HEK293 (cell line): ENCODE data around the gene RRP15.

ENCODE experiments used
- CTCF ChIA-PET: fragments of 350-600 bp; formaldehyde crosslinking; extraction: SDS; loops from one replicate; lab custom pipeline; 2021; ENCODE audit warnings: antibody characterized with exemption; lab: Yijun Ruan, JAX
- POLR2A ChIA-PET: fragments of 300-600 bp; formaldehyde crosslinking; extraction: SDS; loops from one replicate; lab custom pipeline; 2020; ENCODE audit warnings: antibody characterized with exemption, inconsistent platforms; lab: Yijun Ruan, JAX
- H3K27ac ChIP-seq: fragments of 200-500 bp; sonication (Bioruptor generic); 2 replicates; pipeline ENCODE4 v1.5.1; 2014; ENCODE audit warnings: low read depth, low read length, control low read depth, inconsistent platforms; ENCODE audit errors: extremely low read depth
- H3K36me3 ChIP-seq, 2 experiments: fragments of 200-500 bp in 1 of 2; sonication (Bioruptor generic) in 1 of 2; 1 replicate in 1 of 2; 2 replicates in 1 of 2; pipeline ENCODE4 v1.5.1; 2014 to 2017; ENCODE audit warnings: inconsistent platforms in 2 of 2, low read length in 2 of 2; ENCODE audit not compliant: control insufficient read depth in 2 of 2, insufficient read depth in 1 of 2
- H3K4me1 ChIP-seq: fragments of 200-500 bp; sonication (Bioruptor generic); 2 replicates; pipeline ENCODE4 v1.5.1; 2014; ENCODE audit warnings: mild to moderate bottlenecking, low read length, inconsistent platforms; ENCODE audit not compliant: control insufficient read depth, insufficient read depth
- H3K4me3 ChIP-seq: 2 replicates; pipeline ENCODE4 v1.5.1; 2011; ENCODE audit warnings: low read depth, mild to moderate bottlenecking, control low read depth, low read length, moderate library complexity
- H3K9me3 ChIP-seq: fragments of 200-500 bp; sonication (Bioruptor generic); 2 replicates; pipeline ENCODE4 v1.5.1; 2014; ENCODE audit warnings: low read depth, low read length, inconsistent platforms; ENCODE audit not compliant: control insufficient read depth, insufficient read depth
- AEBP2 ChIP-seq: fragments of 450-650 bp; formaldehyde crosslinking; IDR thresholded peaks from 2 replicates; pipeline ENCODE4 v1.5.1; 2016; ENCODE audit warnings: missing biosample characterization, missing genetic modification characterization, borderline replicate concordance
- BCL11B ChIP-seq: fragments of 450-650 bp; formaldehyde crosslinking; IDR thresholded peaks from 2 replicates; pipeline ENCODE4 v1.5.1; 2016; ENCODE audit warnings: low read depth, missing biosample characterization, missing genetic modification characterization
- MZF1 ChIP-seq: fragments of 450-650 bp; formaldehyde crosslinking; IDR thresholded peaks from 2 replicates; pipeline ENCODE4 v1.5.1; 2017; ENCODE audit warnings: missing biosample characterization, missing genetic modification characterization, borderline replicate concordance
- PATZ1 ChIP-seq: fragments of 450-650 bp; formaldehyde crosslinking; IDR thresholded peaks from 2 replicates; pipeline ENCODE4 v1.5.1; 2016; ENCODE audit warnings: missing biosample characterization, missing genetic modification characterization
- WT1 ChIP-seq: fragments of 450-650 bp; formaldehyde crosslinking; IDR thresholded peaks from 2 replicates; pipeline ENCODE4 v1.5.1; 2016; ENCODE audit warnings: missing biosample characterization, missing genetic modification characterization
- ZBTB17 ChIP-seq: fragments of 450-650 bp; formaldehyde crosslinking; IDR thresholded peaks from 2 replicates; pipeline ENCODE4 v1.5.1; 2016; ENCODE audit warnings: missing biosample characterization, missing genetic modification characterization
- ZBTB20 ChIP-seq: fragments of 450-650 bp; formaldehyde crosslinking; IDR thresholded peaks from 2 replicates; pipeline ENCODE4 v1.5.1; 2016; ENCODE audit warnings: missing biosample characterization, missing genetic modification characterization
- ZBTB7A ChIP-seq: fragments of 450-650 bp; formaldehyde crosslinking; IDR thresholded peaks from 2 replicates; pipeline ENCODE4 v1.5.1; 2016; ENCODE audit warnings: low read depth, missing biosample characterization, missing genetic modification characterization
- ZNF114 ChIP-seq: fragments of 450-650 bp; formaldehyde crosslinking; IDR thresholded peaks from 2 replicates; pipeline ENCODE4 v1.5.0; 2017; ENCODE audit warnings: missing biosample characterization, missing genetic modification characterization
- ZNF221 ChIP-seq: fragments of 450-650 bp; formaldehyde crosslinking; IDR thresholded peaks from 2 replicates; pipeline ENCODE4 v1.5.1; 2017; ENCODE audit warnings: missing biosample characterization, missing genetic modification characterization, borderline replicate concordance
- ZNF248 ChIP-seq: fragments of 450-650 bp; formaldehyde crosslinking; IDR thresholded peaks from 2 replicates; pipeline ENCODE4 v1.5.1; 2017; ENCODE audit warnings: missing biosample characterization, missing genetic modification characterization
- ZNF341 ChIP-seq: fragments of 450-650 bp; formaldehyde crosslinking; IDR thresholded peaks from 2 replicates; pipeline ENCODE4; 2016; ENCODE audit warnings: low read depth, missing biosample characterization, missing genetic modification characterization
- ZNF555 ChIP-seq: fragments of 450-650 bp; formaldehyde crosslinking; conservative IDR thresholded peaks from 2 replicates; pipeline ENCODE4 v1.5.1; 2017; ENCODE audit warnings: missing biosample characterization, mild to moderate bottlenecking, missing genetic modification characterization, inconsistent platforms
- ZNF677 ChIP-seq: fragments of 450-650 bp; IDR thresholded peaks from 2 replicates; pipeline ENCODE4 v1.5.0; 2018; ENCODE audit warnings: missing biosample characterization, mild to moderate bottlenecking, missing genetic modification characterization, moderate library complexity
- ZNF785 ChIP-seq: fragments of 450-650 bp; formaldehyde crosslinking; IDR thresholded peaks from 2 replicates; pipeline ENCODE4 v1.5.1; 2016; ENCODE audit warnings: missing biosample characterization, missing genetic modification characterization
- TF ChIP-seq, protein P1 (sequence below): fragments of 450-650 bp; formaldehyde crosslinking; IDR thresholded peaks from 2 replicates; pipeline ENCODE4 v1.5.1; 2016; ENCODE audit warnings: missing biosample characterization, missing genetic modification characterization
- TF ChIP-seq, protein P2 (sequence below): fragments of 450-650 bp; formaldehyde crosslinking; IDR thresholded peaks from 2 replicates; pipeline ENCODE4 v1.5.1; 2016; ENCODE audit warnings: missing biosample characterization, missing genetic modification characterization

RRP15 gene

DNA sequence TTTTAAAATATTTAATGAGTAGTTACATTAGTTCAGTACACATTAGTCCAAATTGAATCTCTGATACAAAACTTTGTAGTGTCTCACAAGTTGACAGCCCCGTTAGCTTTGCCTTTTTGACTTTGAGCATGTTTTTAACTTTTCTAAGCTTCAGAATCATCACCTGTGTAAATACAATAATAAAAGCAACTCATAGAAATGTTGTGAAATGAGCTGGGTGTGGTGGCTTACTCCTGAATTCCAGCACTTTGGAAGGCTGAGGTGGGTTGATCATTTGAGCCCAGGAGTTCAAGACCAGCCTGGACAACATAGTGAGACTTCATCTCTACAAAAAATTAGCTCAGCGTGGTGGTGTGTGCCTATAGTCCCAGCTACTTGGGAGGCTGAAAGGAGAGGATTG is 11.1 kb downstream of the RRP15 start (continued):
- TF ChIP-seq, protein P1, sequence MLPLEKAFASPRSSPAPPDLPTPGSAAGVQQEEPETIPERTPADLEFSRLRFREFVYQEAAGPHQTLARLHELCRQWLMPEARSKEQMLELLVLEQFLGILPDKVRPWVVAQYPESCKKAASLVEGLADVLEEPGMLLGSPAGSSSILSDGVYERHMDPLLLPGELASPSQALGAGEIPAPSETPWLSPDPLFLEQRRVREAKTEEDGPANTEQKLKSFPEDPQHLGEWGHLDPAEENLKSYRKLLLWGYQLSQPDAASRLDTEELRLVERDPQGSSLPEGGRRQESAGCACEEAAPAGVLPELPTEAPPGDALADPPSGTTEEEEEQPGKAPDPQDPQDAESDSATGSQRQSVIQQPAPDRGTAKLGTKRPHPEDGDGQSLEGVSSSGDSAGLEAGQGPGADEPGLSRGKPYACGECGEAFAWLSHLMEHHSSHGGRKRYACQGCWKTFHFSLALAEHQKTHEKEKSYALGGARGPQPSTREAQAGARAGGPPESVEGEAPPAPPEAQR (tag by site-specific recombination) = no peak
- no peak for TF ChIP-seq ZNF555 (tag by site-specific recombination)
- no peak for TF ChIP-seq ZNF114 (tag by site-specific recombination)
- TF ChIP-seq ZNF221 (tag by site-specific recombination) = no peak
- TF ChIP-seq MZF1 (tag by site-specific recombination) = no peak
- TF ChIP-seq, protein P2, sequence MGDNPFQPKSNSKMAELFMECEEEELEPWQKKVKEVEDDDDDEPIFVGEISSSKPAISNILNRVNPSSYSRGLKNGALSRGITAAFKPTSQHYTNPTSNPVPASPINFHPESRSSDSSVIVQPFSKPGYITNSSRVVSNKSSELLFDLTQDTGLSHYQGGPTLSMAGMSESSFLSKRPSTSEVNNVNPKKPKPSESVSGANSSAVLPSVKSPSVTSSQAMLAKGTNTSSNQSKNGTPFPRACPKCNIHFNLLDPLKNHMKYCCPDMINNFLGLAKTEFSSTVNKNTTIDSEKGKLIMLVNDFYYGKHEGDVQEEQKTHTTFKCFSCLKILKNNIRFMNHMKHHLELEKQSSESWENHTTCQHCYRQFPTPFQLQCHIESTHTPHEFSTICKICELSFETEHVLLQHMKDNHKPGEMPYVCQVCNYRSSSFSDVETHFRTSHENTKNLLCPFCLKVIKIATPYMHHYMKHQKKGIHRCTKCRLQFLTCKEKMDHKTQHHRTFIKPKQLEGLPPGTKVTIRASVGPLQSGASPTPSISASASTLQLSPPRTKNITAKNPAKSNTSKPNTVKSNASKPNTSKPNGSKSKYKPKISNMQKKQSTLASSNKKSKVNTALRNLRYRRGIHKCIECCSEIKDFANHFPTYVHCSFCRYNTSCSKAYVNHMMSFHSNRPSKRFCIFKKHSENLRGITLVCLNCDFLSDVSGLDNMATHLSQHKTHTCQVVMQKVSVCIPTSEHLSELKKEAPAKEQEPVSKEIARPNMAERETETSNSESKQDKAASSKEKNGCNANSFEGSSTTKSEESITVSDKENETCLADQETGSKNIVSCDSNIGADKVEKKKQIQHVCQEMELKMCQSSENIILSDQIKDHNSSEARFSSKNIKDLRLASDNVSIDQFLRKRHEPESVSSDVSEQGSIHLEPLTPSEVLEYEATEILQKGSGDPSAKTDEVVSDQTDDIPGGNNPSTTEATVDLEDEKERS (tag by site-specific recombination) = no peak
- no peak for TF ChIP-seq ZBTB7A (tag by site-specific recombination)

- Histone ChIP-seq H3K4me3 (no peak overlapping the region), H3K27ac (no peak overlapping the region)
- no peak for TF ChIP-seq ZNF555 (tag by site-specific recombination)
- TF ChIP-seq, all 188 proteins: peak for 0
- H3K9me3 ChIP-seq = no peaks in the 10 kb centered on the region
- ChIA-PET POLR2A (no interaction called here), CTCF (interaction anchor here (0.7 to 1.1 kb wide), 2 partner anchors 9 to 48 kb away, joined by 3 to 5 read pairs; partner anchors contain the start of gene TGFB2)
- H3K4me1 ChIP-seq = peaks cover 5% of the 10 kb centered on the region
- no peaks in the 10 kb centered on the region for H3K36me3 ChIP-seq
Observed at GRCh38 chr1:218297461-218297860, 12.4 kb downstream of the RRP15 start.

DNA sequence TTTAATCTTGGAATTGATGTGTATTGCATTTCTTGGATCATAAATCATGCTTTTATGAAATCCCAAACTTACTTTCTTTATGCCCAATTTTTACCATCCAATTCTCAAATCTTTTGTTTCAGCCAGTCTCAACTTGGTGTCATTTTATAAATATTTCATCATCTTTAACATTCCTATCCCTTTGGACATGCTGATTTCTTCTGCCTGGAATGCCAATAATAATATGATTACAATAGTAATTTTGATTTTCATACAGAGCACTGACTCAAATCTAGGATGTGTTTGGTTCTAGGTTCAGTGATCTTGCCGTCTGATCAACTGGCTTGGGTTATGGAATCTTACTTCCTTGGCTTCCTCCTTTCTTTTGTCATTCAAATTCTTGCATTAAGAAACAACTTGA is 12.8 kb downstream of the RRP15 start:
- TF ChIP-seq PATZ1 (tag by site-specific recombination) (no peak), ZNF341 (tag by site-specific recombination) (no peak), WT1 (tag by site-specific recombination) (no peak), AEBP2 (tag by site-specific recombination) (no peak), ZBTB20 (tag by site-specific recombination) (no peak), ZNF677 (tag by site-specific recombination) (no peak), ZBTB17 (no peak), BCL11B (tag by site-specific recombination) (no peak), ZNF785 (tag by site-specific recombination) (no peak), ZNF248 (tag by site-specific recombination) (no peak)
- TF ChIP-seq, all 188 proteins: peak for 0
- Histone ChIP-seq H3K4me3 (no peak overlapping the region), H3K9me3 (no peaks in the 10 kb centered on the region), H3K27ac (no peak overlapping the region), H3K36me3 (no peaks in the 10 kb centered on the region), H3K4me1 (peaks cover 9% of the 10 kb centered on the region)
- CTCF ChIA-PET = no interaction called here
- POLR2A ChIA-PET = no interaction called here
